Stimulated activated naive CD8-positive, alpha-beta T cell treated with anti-CD3 and anti-CD28 coated beads, Interleukin-15, Interleukin-2, amounts not matched to agents 100 ng/mL and 50 ng/mL, for 24 hours (primary cell): ENCODE results near the gene QKI.
"Not testable (repeated sequence)": the region's sequence is repeated elsewhere in the genome, so short reads cannot be mapped to it uniquely, and the experiment has no call there.

Experiments
- H3K27ac Mint-ChIP-seq: one replicate; pipeline ENCODE4 v1.8.0; 2021; ENCODE audit warnings: mild to moderate bottlenecking, mixed read lengths
- H3K27me3 Mint-ChIP-seq: one replicate; pipeline ENCODE4 v1.8.0; 2021; ENCODE audit warnings: mixed read lengths
- H3K36me3 Mint-ChIP-seq: one replicate; pipeline ENCODE4 v1.8.0; 2021; ENCODE audit warnings: low read depth, mixed read lengths
- H3K4me1 Mint-ChIP-seq: one replicate; pipeline ENCODE4 v1.8.0; 2021; ENCODE audit warnings: low read depth, mixed read lengths
- H3K4me3 Mint-ChIP-seq: one replicate; pipeline ENCODE4 v1.8.0; 2021; ENCODE audit warnings: mild to moderate bottlenecking, mixed read lengths
- H3K9me3 Mint-ChIP-seq: one replicate; pipeline ENCODE4 v1.8.0; 2021; ENCODE audit warnings: mixed read lengths

QKI gene

GRCh38 chr6:163459536-163459935, 45.0 kb downstream of the QKI start:
- no peaks in the 10 kb centered on the region for H3K27me3 Mint-ChIP-seq
- H3K27ac Mint-ChIP-seq, result peak overlapping the region; percentile 74
- H3K36me3 Mint-ChIP-seq, result peaks cover 55% of the 10 kb centered on the region
- peak overlapping the region; percentile 53 for H3K4me3 Mint-ChIP-seq
- H3K9me3 Mint-ChIP-seq, result no peaks in the 10 kb centered on the region
- H3K4me1 Mint-ChIP-seq, result peaks cover 79% of the 10 kb centered on the region

GRCh38 chr6:163460307-163460782, 45.8 kb downstream of the QKI start:
- H3K4me3 Mint-ChIP-seq, result peak overlapping the region; percentile 84
- H3K4me1 Mint-ChIP-seq, result peaks cover 71% of the 10 kb centered on the region
- H3K27ac Mint-ChIP-seq, result peak overlapping the region; percentile 88
- H3K36me3 Mint-ChIP-seq, result peaks cover 57% of the 10 kb centered on the region
- no peaks in the 10 kb centered on the region for H3K9me3 Mint-ChIP-seq
- H3K27me3 Mint-ChIP-seq, result no peaks in the 10 kb centered on the region

GRCh38 chr6:163461696-163462095, 47.2 kb downstream of the QKI start:
- Mint-ChIP-seq H3K27me3 (no peaks in the 10 kb centered on the region), H3K9me3 (no peaks in the 10 kb centered on the region), H3K27ac (peak overlapping the region; percentile 43), H3K4me1 (peaks cover 63% of the 10 kb centered on the region), H3K4me3 (peak overlapping the region; percentile 40), H3K36me3 (peaks cover 44% of the 10 kb centered on the region)

- Mint-ChIP-seq H3K36me3 (peaks cover 29% of the 10 kb centered on the region), H3K27me3 (no peaks in the 10 kb centered on the region), H3K4me1 (peaks cover 57% of the 10 kb centered on the region), H3K4me3 (no peak overlapping the region), H3K27ac (no peak overlapping the region), H3K9me3 (no peaks in the 10 kb centered on the region)
Observed at GRCh38 chr6:163463180-163463579, 48.7 kb downstream of the QKI start.

GRCh38 chr6:163463795-163464194, 49.3 kb downstream of the QKI start:
- H3K36me3 Mint-ChIP-seq, result peaks cover 28% of the 10 kb centered on the region
- H3K27ac Mint-ChIP-seq, result no peak overlapping the region

GRCh38 chr6:163466839-163467390, 52.4 kb downstream of the QKI start:
- Mint-ChIP-seq H3K27me3 (no peaks in the 10 kb centered on the region), H3K4me1 (peaks cover 34% of the 10 kb centered on the region), H3K27ac (no peak overlapping the region), H3K36me3 (peaks cover 54% of the 10 kb centered on the region), H3K9me3 (peaks cover 11% of the 10 kb centered on the region), H3K4me3 (no peak overlapping the region)

More at GRCh38 chr6:163463795-163464194, 49.3 kb downstream of the QKI start:
- no peak overlapping the region for H3K4me3 Mint-ChIP-seq
- no peaks in the 10 kb centered on the region for H3K9me3 Mint-ChIP-seq
- peaks cover 56% of the 10 kb centered on the region for H3K4me1 Mint-ChIP-seq
- H3K27me3 Mint-ChIP-seq, result no peaks in the 10 kb centered on the region

GRCh38 chr6:163468738-163469137, 54.2 kb downstream of the QKI start:
- Mint-ChIP-seq H3K36me3 (peaks cover 53% of the 10 kb centered on the region), H3K27ac (no peak overlapping the region), H3K4me3 (no peak overlapping the region), H3K4me1 (peaks cover 26% of the 10 kb centered on the region), H3K9me3 (peaks cover 11% of the 10 kb centered on the region), H3K27me3 (no peaks in the 10 kb centered on the region)

GRCh38 chr6:163469459-163469985, 55.0 kb downstream of the QKI start:
- H3K4me1 Mint-ChIP-seq, result peaks cover 26% of the 10 kb centered on the region
- H3K36me3 Mint-ChIP-seq, result peaks cover 45% of the 10 kb centered on the region

GRCh38 chr6:163470611-163471010, 56.1 kb downstream of the QKI start:
- Mint-ChIP-seq H3K4me1 (peaks cover 29% of the 10 kb centered on the region), H3K9me3 (peaks cover 11% of the 10 kb centered on the region), H3K4me3 (no peak overlapping the region), H3K36me3 (peaks cover 39% of the 10 kb centered on the region), H3K27ac (no peak overlapping the region), H3K27me3 (no peaks in the 10 kb centered on the region)

More at GRCh38 chr6:163469459-163469985, 55.0 kb downstream of the QKI start:
- Mint-ChIP-seq H3K4me3 (no peak overlapping the region), H3K27ac (no peak overlapping the region), H3K9me3 (peaks cover 11% of the 10 kb centered on the region), H3K27me3 (no peaks in the 10 kb centered on the region)

- Mint-ChIP-seq H3K4me3 (no peak overlapping the region), H3K9me3 (peaks cover 5% of the 10 kb centered on the region), H3K4me1 (peaks cover 10% of the 10 kb centered on the region), H3K36me3 (peaks cover 41% of the 10 kb centered on the region), H3K27me3 (no peaks in the 10 kb centered on the region), H3K27ac (no peak overlapping the region)
Observed at GRCh38 chr6:163474581-163474980, 60.1 kb downstream of the QKI start.

- not testable (repeated sequence) for H3K4me3 Mint-ChIP-seq, H3K9me3 Mint-ChIP-seq, H3K4me1 Mint-ChIP-seq, H3K27ac Mint-ChIP-seq, H3K27me3 Mint-ChIP-seq
- H3K36me3 Mint-ChIP-seq, result peaks cover 27% of the 10 kb centered on the region
Observed at GRCh38 chr6:163476946-163477345, 62.4 kb downstream of the QKI start.

GRCh38 chr6:163483107-163483506, 68.6 kb downstream of the QKI start:
- no peaks in the 10 kb centered on the region for H3K9me3 Mint-ChIP-seq
- no peak overlapping the region for H3K4me3 Mint-ChIP-seq
- no peak overlapping the region for H3K27ac Mint-ChIP-seq
- peaks cover 26% of the 10 kb centered on the region for H3K36me3 Mint-ChIP-seq
- no peaks in the 10 kb centered on the region for H3K27me3 Mint-ChIP-seq
- peaks cover 33% of the 10 kb centered on the region for H3K4me1 Mint-ChIP-seq

- Mint-ChIP-seq H3K4me1 (peaks cover 53% of the 10 kb centered on the region), H3K27me3 (no peaks in the 10 kb centered on the region), H3K27ac (no peak overlapping the region), H3K36me3 (peaks cover 14% of the 10 kb centered on the region), H3K9me3 (no peaks in the 10 kb centered on the region), H3K4me3 (no peak overlapping the region)
Observed at GRCh38 chr6:163485388-163485851, 70.9 kb downstream of the QKI start.

- no peaks in the 10 kb centered on the region for H3K27me3 Mint-ChIP-seq
- no peak overlapping the region for H3K27ac Mint-ChIP-seq
- peaks cover 19% of the 10 kb centered on the region for H3K36me3 Mint-ChIP-seq
- no peak overlapping the region for H3K4me3 Mint-ChIP-seq
- no peaks in the 10 kb centered on the region for H3K9me3 Mint-ChIP-seq
- H3K4me1 Mint-ChIP-seq, result peaks cover 65% of the 10 kb centered on the region
Observed at GRCh38 chr6:163486821-163487220, 72.3 kb downstream of the QKI start.

GRCh38 chr6:163487606-163488005, 73.1 kb downstream of the QKI start:
- peaks cover 19% of the 10 kb centered on the region for H3K36me3 Mint-ChIP-seq
- no peak overlapping the region for H3K27ac Mint-ChIP-seq
- H3K4me3 Mint-ChIP-seq, result no peak overlapping the region
- H3K27me3 Mint-ChIP-seq, result no peaks in the 10 kb centered on the region
- no peaks in the 10 kb centered on the region for H3K9me3 Mint-ChIP-seq
- peaks cover 65% of the 10 kb centered on the region for H3K4me1 Mint-ChIP-seq

GRCh38 chr6:163489584-163489983, 75.1 kb downstream of the QKI start:
- Mint-ChIP-seq H3K27me3 (no peaks in the 10 kb centered on the region), H3K36me3 (peaks cover 13% of the 10 kb centered on the region), H3K4me3 (no peak overlapping the region), H3K4me1 (peaks cover 67% of the 10 kb centered on the region), H3K27ac (no peak overlapping the region), H3K9me3 (no peaks in the 10 kb centered on the region)
